OCI-LY3 (cell line): ENCODE results near the gene SORBS1.

ENCODE experiments used
- CTCF ChIP-seq: fragments of 200-600, 300-600 bp; sonication (generic); IDR thresholded peaks from 2 replicates; pipeline ENCODE4 v1.5.1; 2014; ENCODE audit warnings: antibody characterized with exemption, low read length, low read depth
- EZH2phosphoT487 ChIP-seq: fragments of 200-600 bp; shearing (Covaris generic); IDR thresholded peaks from 2 replicates; pipeline ENCODE4 v1.6.1; 2018; ENCODE audit warnings: antibody characterized with exemption, mixed run types, low read depth

- TF ChIP-seq EZH2phosphoT487 (no peak), CTCF (no peak)
Observed at GRCh38 chr10:95337423-95338160, 223.6 kb downstream of the SORBS1 start.
